ENCODE results near the gene RXFP4. TPM values are rescaled to one million over a fixed set of nuclear protein-coding genes. Genes with fewer than 3 reads are reported as not detected.

The RXFP4 gene
- total RNA-seq, 4 donors from 2014 or later, result 0.80 to 11.6 (median 2.5) TPM

DNA sequence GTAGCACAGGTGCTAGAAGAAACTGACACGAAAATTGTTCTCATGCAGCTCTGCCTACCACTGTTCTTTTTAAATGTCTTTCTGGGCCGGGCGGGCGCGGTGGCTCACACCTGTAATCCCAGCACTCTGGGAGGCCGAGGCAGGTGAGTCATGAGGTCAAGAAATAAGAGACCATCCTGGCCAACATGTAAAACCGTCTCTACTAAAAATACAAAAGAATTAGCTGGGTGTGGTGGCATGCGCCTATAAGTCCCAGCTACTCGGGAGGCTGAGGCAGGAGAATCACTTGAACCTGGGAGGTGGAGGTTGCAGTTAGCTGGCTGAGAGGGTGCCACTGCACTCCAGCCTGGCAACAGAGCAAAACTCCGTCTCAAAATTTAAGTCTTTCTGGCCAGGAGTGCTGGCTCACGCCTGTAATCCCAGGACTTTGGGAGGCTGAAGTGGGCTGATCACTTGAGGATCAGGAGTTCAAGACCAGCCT is 29.3 kb upstream of the RXFP4 start:
- intact Hi-C loops (cut with DNase I; ENCODE audit: low total_unique reads), result no loop called here
- no peaks in the 10 kb centered on the region for H3K9me3 ChIP-seq
- DNase-seq, result no peak
- TF ChIP-seq EP300 (IDR thresholded peaks at IDR 0.05; ENCODE audit: low read depth) (no peak), POLR2A (IDR thresholded peaks at IDR 0.05) (no peak), POLR2AphosphoS5 (IDR thresholded peaks at IDR 0.05) (no peak)
- TF ChIP-seq, protein P1, sequence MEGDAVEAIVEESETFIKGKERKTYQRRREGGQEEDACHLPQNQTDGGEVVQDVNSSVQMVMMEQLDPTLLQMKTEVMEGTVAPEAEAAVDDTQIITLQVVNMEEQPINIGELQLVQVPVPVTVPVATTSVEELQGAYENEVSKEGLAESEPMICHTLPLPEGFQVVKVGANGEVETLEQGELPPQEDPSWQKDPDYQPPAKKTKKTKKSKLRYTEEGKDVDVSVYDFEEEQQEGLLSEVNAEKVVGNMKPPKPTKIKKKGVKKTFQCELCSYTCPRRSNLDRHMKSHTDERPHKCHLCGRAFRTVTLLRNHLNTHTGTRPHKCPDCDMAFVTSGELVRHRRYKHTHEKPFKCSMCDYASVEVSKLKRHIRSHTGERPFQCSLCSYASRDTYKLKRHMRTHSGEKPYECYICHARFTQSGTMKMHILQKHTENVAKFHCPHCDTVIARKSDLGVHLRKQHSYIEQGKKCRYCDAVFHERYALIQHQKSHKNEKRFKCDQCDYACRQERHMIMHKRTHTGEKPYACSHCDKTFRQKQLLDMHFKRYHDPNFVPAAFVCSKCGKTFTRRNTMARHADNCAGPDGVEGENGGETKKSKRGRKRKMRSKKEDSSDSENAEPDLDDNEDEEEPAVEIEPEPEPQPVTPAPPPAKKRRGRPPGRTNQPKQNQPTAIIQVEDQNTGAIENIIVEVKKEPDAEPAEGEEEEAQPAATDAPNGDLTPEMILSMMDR (IDR thresholded peaks at IDR 0.05), result no peak
- peaks cover 0 to 71% (median 19%) of the 10 kb centered on the region in 4 donors for H3K36me3 ChIP-seq
- H3K4me1 ChIP-seq, result peaks cover 0 to 20% (median 17%) of the 10 kb centered on the region in 4 donors
- H3K27ac ChIP-seq, result peak overlapping the region; percentile 92 to 96 (median 96)
- no peaks in the 10 kb centered on the region for H3K27me3 ChIP-seq
- in situ Hi-C loops (cut with MboI; ENCODE audit: low pct_ligation_motif_present in 1 of 4, low pct_unique_long_range_greater_than_20kb in 1 of 4, low sequenced_read_pairs in 3 of 4), result no loop called here
- 66% methylated on average over 11 of the region's 11 CpGs; no CpG with 5 or more reads in 1 of the 2 donors for WGBS, 2 donors (ENCODE audit: low coverage in 1 of 2)
- H3K4me3 ChIP-seq, result no peak overlapping the region

DNA sequence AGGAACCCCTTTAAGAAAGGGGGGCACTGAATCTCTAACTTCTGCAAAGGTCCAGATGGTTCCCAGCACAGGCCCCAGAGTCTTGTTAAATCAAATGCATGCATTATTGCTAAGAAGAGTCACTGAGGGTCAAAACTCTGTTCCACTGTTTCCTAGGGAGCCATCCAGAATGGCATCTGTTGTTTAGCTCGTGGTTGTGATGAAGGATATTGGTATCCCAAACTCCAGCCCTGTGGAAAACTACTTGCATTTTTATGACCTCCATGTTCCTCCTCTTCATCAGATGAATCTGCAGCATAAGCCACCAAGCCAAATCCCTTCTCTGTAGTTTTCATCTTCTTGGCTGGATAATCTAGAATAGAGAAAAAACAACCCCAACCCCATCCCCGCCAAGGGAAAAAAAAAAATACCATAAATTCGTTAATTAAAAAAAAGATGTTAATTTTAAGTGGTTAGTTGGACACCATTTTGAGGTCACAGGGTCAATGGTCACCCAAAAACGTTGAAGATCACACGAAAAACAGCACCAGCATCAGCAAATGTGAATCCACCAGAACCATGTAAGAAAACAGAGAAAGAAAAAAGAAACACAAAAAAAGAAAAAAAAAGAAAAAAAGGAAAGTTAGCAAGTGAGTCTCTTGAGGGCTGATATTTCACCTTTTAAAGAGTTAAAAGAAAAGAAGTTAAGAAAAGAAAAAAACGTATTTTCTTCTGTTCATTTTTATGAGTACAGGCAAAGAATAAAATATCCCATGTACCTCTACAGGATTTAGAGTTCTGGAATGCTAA is 27.3 kb upstream of the RXFP4 start:
- peaks cover 0 to 20% (median 17%) of the 10 kb centered on the region in 4 donors for H3K4me1 ChIP-seq
- WGBS, 2 donors (ENCODE audit: low coverage in 1 of 2), result 47 to 68% methylated on average over 3 to 6 of the region's 6 CpGs
- in situ Hi-C loops (cut with MboI; ENCODE audit: low pct_ligation_motif_present in 1 of 4, low pct_unique_long_range_greater_than_20kb in 1 of 4, low sequenced_read_pairs in 3 of 4), result no loop called here
- no peak for DNase-seq
- TF ChIP-seq POLR2AphosphoS5 (IDR thresholded peaks at IDR 0.05), result no peak
- no peak for TF ChIP-seq POLR2A (IDR thresholded peaks at IDR 0.05)
- TF ChIP-seq EP300 (IDR thresholded peaks at IDR 0.05; ENCODE audit: low read depth), result no peak
- TF ChIP-seq, protein P1 (IDR thresholded peaks at IDR 0.05), result no peak
- no peaks in the 10 kb centered on the region for H3K9me3 ChIP-seq
- H3K4me3 ChIP-seq, result no peak overlapping the region
- no peak overlapping the region for H3K27ac ChIP-seq
- no peaks in the 10 kb centered on the region for H3K27me3 ChIP-seq
- peaks cover 0 to 71% (median 29%) of the 10 kb centered on the region in 4 donors for H3K36me3 ChIP-seq
- intact Hi-C loops (cut with DNase I; ENCODE audit: low total_unique reads), result no loop called here

DNA sequence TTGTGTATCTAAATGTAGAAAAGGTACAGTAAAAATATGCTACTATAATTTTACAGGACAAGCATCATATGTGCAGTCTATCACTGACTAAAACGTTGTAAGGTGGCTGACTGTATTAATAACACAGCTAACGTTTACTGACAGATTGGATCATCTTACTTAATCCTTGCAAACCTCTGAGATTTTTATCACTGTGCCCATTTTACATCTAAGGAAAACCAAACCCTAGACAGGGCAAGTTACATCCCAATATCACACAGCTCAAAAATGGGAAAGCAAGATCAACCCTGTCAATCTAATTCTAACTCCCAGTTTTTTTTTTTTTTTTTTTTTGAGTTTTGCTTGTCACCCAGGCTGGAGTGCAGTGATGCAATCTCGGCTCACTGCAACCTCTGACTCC is 22.8 kb upstream of the RXFP4 start:
- H3K4me3 ChIP-seq, result no peak overlapping the region
- no peaks in the 10 kb centered on the region for H3K4me1 ChIP-seq
- DNase-seq, result no peak
- H3K27ac ChIP-seq, result no peak overlapping the region
- TF ChIP-seq POLR2A (IDR thresholded peaks at IDR 0.05), result no peak
- TF ChIP-seq EP300 (IDR thresholded peaks at IDR 0.05; ENCODE audit: low read depth), result no peak
- no peak for TF ChIP-seq POLR2AphosphoS5 (IDR thresholded peaks at IDR 0.05)
- TF ChIP-seq, protein P1 (IDR thresholded peaks at IDR 0.05), result no peak
- H3K9me3 ChIP-seq, result no peaks in the 10 kb centered on the region
- no peaks in the 10 kb centered on the region for H3K27me3 ChIP-seq
- H3K36me3 ChIP-seq, result peaks cover 0 to 95% (median 46%) of the 10 kb centered on the region in 4 donors
- intact Hi-C loops (cut with DNase I; ENCODE audit: low total_unique reads) (no loop called here), in situ Hi-C loops (cut with MboI; ENCODE audit: low pct_ligation_motif_present in 1 of 4, low pct_unique_long_range_greater_than_20kb in 1 of 4, low sequenced_read_pairs in 3 of 4) (no loop called here)
- WGBS, 2 donors (ENCODE audit: low coverage in 1 of 2), result 67 to 72% methylated on average over 2 to 3 of the region's 3 CpGs

DNA sequence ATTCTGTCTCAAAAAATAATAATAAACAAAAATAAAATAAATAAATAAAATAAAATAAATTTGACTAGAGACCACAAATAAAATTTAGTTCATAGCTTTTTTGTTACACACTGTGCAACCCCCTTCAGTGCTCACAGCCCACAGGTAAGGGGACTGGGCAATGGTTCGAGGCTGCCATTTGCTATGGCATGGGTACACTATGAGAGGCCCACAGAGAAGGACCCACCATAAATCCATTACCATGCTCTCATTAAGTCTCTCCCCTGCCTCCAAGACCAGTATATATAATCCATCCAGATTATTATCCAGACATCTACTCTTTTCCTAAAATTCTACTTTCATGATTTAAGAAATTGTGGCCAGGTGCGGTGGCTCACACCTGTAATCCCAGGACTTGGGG is 21.6 kb upstream of the RXFP4 start:
- H3K4me3 ChIP-seq, result no peak overlapping the region
- WGBS, 2 donors (ENCODE audit: low coverage in 1 of 2), result 96 to 100% methylated on average over 2 of the region's 2 CpGs
- intact Hi-C loops (cut with DNase I; ENCODE audit: low total_unique reads) (no loop called here), in situ Hi-C loops (cut with MboI; ENCODE audit: low pct_ligation_motif_present in 1 of 4, low pct_unique_long_range_greater_than_20kb in 1 of 4, low sequenced_read_pairs in 3 of 4) (no loop called here)
- no peaks in the 10 kb centered on the region for H3K4me1 ChIP-seq
- peaks cover 0 to 95% (median 47%) of the 10 kb centered on the region in 4 donors for H3K36me3 ChIP-seq
- H3K27ac ChIP-seq, result no peak overlapping the region
- TF ChIP-seq EP300 (IDR thresholded peaks at IDR 0.05; ENCODE audit: low read depth) (no peak), POLR2A (IDR thresholded peaks at IDR 0.05) (no peak)
- no peaks in the 10 kb centered on the region for H3K27me3 ChIP-seq
- no peaks in the 10 kb centered on the region for H3K9me3 ChIP-seq
- no peak for DNase-seq

All from transverse colon (tissue), 4 donors.